Liver (tissue), 3 donors: ENCODE results near the gene EEFSEC.

Experiments used
- CTCF ChIP-seq: fragments of 150-350 bp; IDR thresholded peaks from 2 replicates; pipeline ENCODE4 v1.5.1; 2017; ENCODE audit warnings: improper control_type of control experiment, low read depth, low read length; ENCODE audit not compliant: missing input control
- EGR1 ChIP-seq, 2 donors: IDR thresholded peaks; 2 replicates each; pipeline ENCODE4 v1.6.1; 2016 to 2018; ENCODE audit warnings: antibody characterized with exemption in 2 of 2, low read depth in 2 of 2
- FOXA1 ChIP-seq: IDR thresholded peaks from 2 replicates; pipeline ENCODE4 v1.6.1; 2016; ENCODE audit warnings: antibody characterized with exemption
- GABPA ChIP-seq, 2 donors: IDR thresholded peaks in 1 of 2; conservative IDR thresholded peaks in 1 of 2; 2 replicates each; pipeline ENCODE4 v1.6.1; 2016; ENCODE audit warnings: antibody characterized with exemption in 2 of 2, mild to moderate bottlenecking in 1 of 2, moderate library complexity in 1 of 2
- JUND ChIP-seq, 2 donors: IDR thresholded peaks; 2 replicates each; pipeline ENCODE4 v1.6.1; 2016; ENCODE audit warnings: antibody characterized with exemption in 2 of 2
- RXRA ChIP-seq, 2 donors: IDR thresholded peaks; 2 replicates each; pipeline ENCODE4 v1.6.1; 2017 to 2018; ENCODE audit warnings: antibody characterized with exemption in 2 of 2, mild to moderate bottlenecking in 1 of 2
- SP1 ChIP-seq: IDR thresholded peaks from 2 replicates; pipeline ENCODE4 v1.6.1; 2018; ENCODE audit warnings: antibody characterized with exemption, mild to moderate bottlenecking
- TAF1 ChIP-seq: conservative IDR thresholded peaks from 2 replicates; pipeline ENCODE4 v1.6.1; 2016; ENCODE audit warnings: antibody characterized with exemption, mild to moderate bottlenecking
- YY1 ChIP-seq: IDR thresholded peaks from 2 replicates; pipeline ENCODE4 v1.6.1; 2016; ENCODE audit warnings: antibody characterized with exemption, mild to moderate bottlenecking
- ZBTB33 ChIP-seq: IDR thresholded peaks from 2 replicates; pipeline ENCODE4 v1.6.1; 2016; ENCODE audit warnings: antibody characterized with exemption
- TF ChIP-seq, protein P1 (sequence below): IDR thresholded peaks from 2 replicates; pipeline ENCODE4 v1.6.1; 2016; ENCODE audit warnings: antibody characterized with exemption, mild to moderate bottlenecking
- TF ChIP-seq, protein P2 (sequence below): IDR thresholded peaks from 2 replicates; pipeline ENCODE4 v1.6.1; 2016; ENCODE audit warnings: antibody characterized with exemption
- TF ChIP-seq, protein P3 (sequence below): IDR thresholded peaks from 2 replicates; pipeline ENCODE4 v1.6.1; 2016; ENCODE audit warnings: antibody characterized with exemption
- donor health status: healthy.
- donor health status: healthy.

- TF ChIP-seq, protein P1, sequence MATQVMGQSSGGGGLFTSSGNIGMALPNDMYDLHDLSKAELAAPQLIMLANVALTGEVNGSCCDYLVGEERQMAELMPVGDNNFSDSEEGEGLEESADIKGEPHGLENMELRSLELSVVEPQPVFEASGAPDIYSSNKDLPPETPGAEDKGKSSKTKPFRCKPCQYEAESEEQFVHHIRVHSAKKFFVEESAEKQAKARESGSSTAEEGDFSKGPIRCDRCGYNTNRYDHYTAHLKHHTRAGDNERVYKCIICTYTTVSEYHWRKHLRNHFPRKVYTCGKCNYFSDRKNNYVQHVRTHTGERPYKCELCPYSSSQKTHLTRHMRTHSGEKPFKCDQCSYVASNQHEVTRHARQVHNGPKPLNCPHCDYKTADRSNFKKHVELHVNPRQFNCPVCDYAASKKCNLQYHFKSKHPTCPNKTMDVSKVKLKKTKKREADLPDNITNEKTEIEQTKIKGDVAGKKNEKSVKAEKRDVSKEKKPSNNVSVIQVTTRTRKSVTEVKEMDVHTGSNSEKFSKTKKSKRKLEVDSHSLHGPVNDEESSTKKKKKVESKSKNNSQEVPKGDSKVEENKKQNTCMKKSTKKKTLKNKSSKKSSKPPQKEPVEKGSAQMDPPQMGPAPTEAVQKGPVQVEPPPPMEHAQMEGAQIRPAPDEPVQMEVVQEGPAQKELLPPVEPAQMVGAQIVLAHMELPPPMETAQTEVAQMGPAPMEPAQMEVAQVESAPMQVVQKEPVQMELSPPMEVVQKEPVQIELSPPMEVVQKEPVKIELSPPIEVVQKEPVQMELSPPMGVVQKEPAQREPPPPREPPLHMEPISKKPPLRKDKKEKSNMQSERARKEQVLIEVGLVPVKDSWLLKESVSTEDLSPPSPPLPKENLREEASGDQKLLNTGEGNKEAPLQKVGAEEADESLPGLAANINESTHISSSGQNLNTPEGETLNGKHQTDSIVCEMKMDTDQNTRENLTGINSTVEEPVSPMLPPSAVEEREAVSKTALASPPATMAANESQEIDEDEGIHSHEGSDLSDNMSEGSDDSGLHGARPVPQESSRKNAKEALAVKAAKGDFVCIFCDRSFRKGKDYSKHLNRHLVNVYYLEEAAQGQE: no peak
- TF ChIP-seq CTCF (no peak), RXRA (IDR thresholded peaks at IDR 0.05) (no peak), GABPA (IDR thresholded peaks at IDR 0.05 in 1 of 2, conservative IDR thresholded peaks at IDR 0.05 in 1 of 2) (no peak), ZBTB33 (no peak), FOXA1 (no peak), TAF1 (no peak), JUND (IDR thresholded peaks at IDR 0.05) (no peak), EGR1 (IDR thresholded peaks at IDR 0.05; ENCODE audit: low read depth in 2 of 2) (no peak), YY1 (no peak), SP1 (no peak)
- TF ChIP-seq, protein P2, sequence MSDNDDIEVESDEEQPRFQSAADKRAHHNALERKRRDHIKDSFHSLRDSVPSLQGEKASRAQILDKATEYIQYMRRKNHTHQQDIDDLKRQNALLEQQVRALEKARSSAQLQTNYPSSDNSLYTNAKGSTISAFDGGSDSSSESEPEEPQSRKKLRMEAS: no peak
- TF ChIP-seq, protein P3, sequence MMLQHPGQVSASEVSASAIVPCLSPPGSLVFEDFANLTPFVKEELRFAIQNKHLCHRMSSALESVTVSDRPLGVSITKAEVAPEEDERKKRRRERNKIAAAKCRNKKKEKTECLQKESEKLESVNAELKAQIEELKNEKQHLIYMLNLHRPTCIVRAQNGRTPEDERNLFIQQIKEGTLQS: no peak
Observed at GRCh38 chr3:128402319-128402718, 249.0 kb downstream of the EEFSEC start.
